Endothelial cell (in vitro differentiated cells): ENCODE results near the gene UGGT2. TPM values are rescaled to one million over a fixed set of nuclear protein-coding genes. Genes with fewer than 3 reads are reported as not detected.

ENCODE experiments used
- DNase-seq: peaks from one replicate; pipeline ENCODE4 v3.0.0; 2021; ENCODE audit warnings: low spot score
- H3K27ac Mint-ChIP-seq: one replicate; pipeline ENCODE4 v1.8.0; 2021; ENCODE audit warnings: mixed read lengths, inconsistent platforms; ENCODE audit not compliant: unreplicated experiment
- H3K27me3 Mint-ChIP-seq: one replicate; pipeline ENCODE4 v1.8.0; 2021; ENCODE audit warnings: mild to moderate bottlenecking, moderate library complexity, mixed read lengths, inconsistent platforms; ENCODE audit not compliant: unreplicated experiment
- H3K36me3 Mint-ChIP-seq: one replicate; pipeline ENCODE4 v1.8.0; 2021; ENCODE audit warnings: mild to moderate bottlenecking, low read depth, mixed read lengths, inconsistent platforms; ENCODE audit not compliant: unreplicated experiment
- H3K4me1 Mint-ChIP-seq: one replicate; pipeline ENCODE4 v1.8.0; 2021; ENCODE audit warnings: mild to moderate bottlenecking, mixed read lengths, inconsistent platforms; ENCODE audit not compliant: unreplicated experiment
- H3K4me3 Mint-ChIP-seq: one replicate; pipeline ENCODE4 v1.8.0; 2021; ENCODE audit warnings: mild to moderate bottlenecking, mixed read lengths, inconsistent platforms; ENCODE audit not compliant: unreplicated experiment
- H3K9me3 Mint-ChIP-seq: one replicate; pipeline ENCODE4 v1.8.0; 2021; ENCODE audit warnings: mixed read lengths, inconsistent platforms; ENCODE audit not compliant: unreplicated experiment
- total RNA-seq: library from RNA; stranded (reverse); fragmentation: NEBNext Ultra II Directional; extraction: Animal tissue kit (Norgen Biotek cat#: 25700); gene quantifications from one replicate; pipeline ENCODE4 v1.2.1, GENCODE V29; 2021; ENCODE audit not compliant: unreplicated experiment
- TF ChIP-seq, protein P1 (sequence below): fragments of 200-600 bp; sonication (generic); IDR thresholded peaks from one replicate; pipeline ENCODE4 v1.5.0; 2021; ENCODE audit warnings: antibody characterized with exemption; ENCODE audit not compliant: unreplicated experiment

The UGGT2 gene
- total RNA-seq, 1 donor from 2014 or later: 23.7 TPM

DNA sequence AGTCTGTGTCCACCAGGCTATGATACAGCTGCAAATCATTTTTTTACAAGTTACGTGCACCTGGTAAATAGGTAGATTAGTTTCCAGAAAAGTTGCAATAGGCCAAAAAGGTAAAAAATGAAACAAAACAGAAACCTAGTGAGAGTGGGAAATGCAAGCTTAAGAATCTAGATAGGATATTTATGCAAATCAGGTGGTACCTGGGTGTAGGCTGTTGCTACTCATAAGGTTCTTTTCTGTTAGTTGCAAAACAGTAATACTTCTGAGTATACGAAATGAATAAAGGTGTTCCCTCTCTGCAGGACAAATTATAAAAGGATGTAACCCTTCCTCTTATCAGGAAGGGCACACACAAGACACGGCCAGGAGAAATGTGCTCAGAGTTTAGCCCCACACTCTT is 97.9 kb downstream of the UGGT2 start:
- DNase-seq: no peak
- Mint-ChIP-seq H3K9me3 (no peaks in the 10 kb centered on the region), H3K4me1 (no peaks in the 10 kb centered on the region), H3K4me3 (no peak overlapping the region), H3K27me3 (peaks cover 7% of the 10 kb centered on the region), H3K36me3 (peaks cover 32% of the 10 kb centered on the region), H3K27ac (no peak overlapping the region)
- TF ChIP-seq, protein P1, sequence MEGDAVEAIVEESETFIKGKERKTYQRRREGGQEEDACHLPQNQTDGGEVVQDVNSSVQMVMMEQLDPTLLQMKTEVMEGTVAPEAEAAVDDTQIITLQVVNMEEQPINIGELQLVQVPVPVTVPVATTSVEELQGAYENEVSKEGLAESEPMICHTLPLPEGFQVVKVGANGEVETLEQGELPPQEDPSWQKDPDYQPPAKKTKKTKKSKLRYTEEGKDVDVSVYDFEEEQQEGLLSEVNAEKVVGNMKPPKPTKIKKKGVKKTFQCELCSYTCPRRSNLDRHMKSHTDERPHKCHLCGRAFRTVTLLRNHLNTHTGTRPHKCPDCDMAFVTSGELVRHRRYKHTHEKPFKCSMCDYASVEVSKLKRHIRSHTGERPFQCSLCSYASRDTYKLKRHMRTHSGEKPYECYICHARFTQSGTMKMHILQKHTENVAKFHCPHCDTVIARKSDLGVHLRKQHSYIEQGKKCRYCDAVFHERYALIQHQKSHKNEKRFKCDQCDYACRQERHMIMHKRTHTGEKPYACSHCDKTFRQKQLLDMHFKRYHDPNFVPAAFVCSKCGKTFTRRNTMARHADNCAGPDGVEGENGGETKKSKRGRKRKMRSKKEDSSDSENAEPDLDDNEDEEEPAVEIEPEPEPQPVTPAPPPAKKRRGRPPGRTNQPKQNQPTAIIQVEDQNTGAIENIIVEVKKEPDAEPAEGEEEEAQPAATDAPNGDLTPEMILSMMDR: no peak

DNA sequence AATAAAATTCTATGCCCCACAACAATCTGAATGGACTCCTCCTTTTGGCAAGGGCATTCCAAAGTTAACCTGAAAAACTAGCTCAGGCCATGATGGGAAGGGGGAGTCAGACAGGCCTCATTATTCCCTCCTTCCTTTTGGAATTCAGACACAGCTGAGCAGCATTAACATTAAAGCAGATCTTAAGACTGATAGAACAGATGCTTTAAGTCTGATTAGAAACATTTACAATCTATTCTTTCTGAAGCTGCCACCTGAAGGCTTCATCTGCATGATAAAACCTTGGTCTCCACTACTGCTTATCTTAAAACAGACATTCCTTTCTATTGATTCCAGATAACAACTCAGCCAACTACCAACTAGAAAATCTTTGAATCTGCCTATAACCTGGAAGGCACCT is 98.9 kb downstream of the UGGT2 start:
- peaks cover 4% of the 10 kb centered on the region for H3K4me1 Mint-ChIP-seq
- H3K27me3 Mint-ChIP-seq: no peaks in the 10 kb centered on the region
- no peak overlapping the region for H3K4me3 Mint-ChIP-seq
- no peak for DNase-seq
- no peak overlapping the region for H3K27ac Mint-ChIP-seq
- TF ChIP-seq, protein P1: no peak
- peaks cover 22% of the 10 kb centered on the region for H3K36me3 Mint-ChIP-seq
- no peaks in the 10 kb centered on the region for H3K9me3 Mint-ChIP-seq

DNA sequence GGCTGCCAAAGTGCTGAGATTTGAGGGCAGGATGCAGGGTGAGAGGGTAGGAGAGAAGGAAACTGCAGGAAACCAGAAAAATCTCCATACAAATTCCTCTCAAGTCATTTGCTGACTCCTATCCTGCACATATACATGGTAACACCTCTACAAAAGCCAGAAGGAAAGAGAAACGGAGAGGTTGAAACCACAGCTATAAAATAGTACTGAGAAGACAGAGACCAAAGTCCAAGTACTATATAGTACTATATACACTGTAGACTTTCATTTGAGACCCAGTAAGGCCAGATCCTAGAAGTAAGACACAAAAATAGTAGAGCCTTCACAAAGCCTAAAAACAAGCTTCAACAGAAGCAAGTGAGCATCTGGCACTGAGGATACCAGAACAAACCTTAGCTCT is 103.1 kb downstream of the UGGT2 start:
- H3K9me3 Mint-ChIP-seq: no peaks in the 10 kb centered on the region
- H3K27me3 Mint-ChIP-seq: no peaks in the 10 kb centered on the region
- TF ChIP-seq, protein P1: no peak
- H3K4me3 Mint-ChIP-seq: no peak overlapping the region
- H3K36me3 Mint-ChIP-seq: peaks cover 7% of the 10 kb centered on the region
- peaks cover 4% of the 10 kb centered on the region for H3K4me1 Mint-ChIP-seq
- no peak overlapping the region for H3K27ac Mint-ChIP-seq
- DNase-seq: no peak

DNA sequence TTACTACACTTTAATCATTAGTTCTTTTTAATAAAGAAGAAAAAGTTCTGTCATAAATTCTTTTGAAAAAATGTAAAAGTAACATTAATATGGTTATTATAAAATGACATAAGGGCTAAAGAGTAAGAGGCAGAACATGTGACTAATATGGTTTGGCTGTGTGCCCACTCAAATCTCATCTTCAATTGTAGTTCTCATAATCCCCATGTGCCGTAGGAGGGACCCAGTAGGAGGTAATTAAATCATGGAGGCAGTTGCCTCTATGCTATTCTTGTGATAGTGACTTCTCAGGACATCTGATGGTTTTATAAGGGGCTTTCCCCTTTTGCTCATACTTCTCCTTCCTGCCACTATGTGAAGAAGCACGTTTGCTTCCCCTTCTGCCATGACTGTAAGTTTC is 104.5 kb downstream of the UGGT2 start:
- Mint-ChIP-seq H3K27ac (no peak overlapping the region), H3K9me3 (no peaks in the 10 kb centered on the region), H3K4me3 (no peak overlapping the region), H3K36me3 (peaks cover 7% of the 10 kb centered on the region), H3K27me3 (no peaks in the 10 kb centered on the region), H3K4me1 (peaks cover 4% of the 10 kb centered on the region)
- TF ChIP-seq, protein P1: no peak
- DNase-seq: no peak

DNA sequence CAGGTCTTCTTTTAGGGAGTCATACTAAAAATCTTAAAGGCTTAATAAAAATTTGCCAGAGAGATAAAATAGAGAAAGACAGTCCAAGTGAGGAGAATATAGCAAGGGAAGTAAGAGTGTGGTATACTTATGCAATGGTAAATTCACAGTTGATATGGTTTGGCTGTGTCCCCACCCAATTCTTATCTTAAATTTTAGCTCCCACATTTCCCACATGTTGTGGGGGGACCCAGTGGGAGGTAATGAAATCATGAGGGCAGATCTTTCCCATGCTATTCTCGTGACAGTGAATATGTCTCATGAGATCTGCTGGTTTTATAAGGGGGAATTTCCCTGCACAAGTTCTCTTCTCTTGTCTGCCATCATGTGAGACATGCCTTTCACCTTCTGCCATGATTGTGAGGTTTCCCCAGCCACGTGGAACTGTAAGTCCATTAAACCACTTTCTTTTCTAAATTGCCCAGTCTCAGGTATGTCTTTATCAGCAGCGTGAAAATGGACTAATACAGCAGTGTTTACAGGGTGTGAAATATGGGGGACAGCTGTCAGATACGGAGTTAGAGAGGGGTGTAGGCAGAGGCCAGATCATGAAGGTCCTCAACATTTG is 115.4 kb downstream of the UGGT2 start:
- Mint-ChIP-seq H3K36me3 (peaks cover 47% of the 10 kb centered on the region), H3K9me3 (no peaks in the 10 kb centered on the region), H3K4me3 (no peak overlapping the region), H3K27me3 (no peaks in the 10 kb centered on the region), H3K4me1 (no peaks in the 10 kb centered on the region), H3K27ac (no peak overlapping the region)
- no peak for DNase-seq
- TF ChIP-seq, protein P1: no peak
